WTC11 (cell line): ENCODE measurements around the gene TSNAXIP1.

Experiments
- CTCF ChIP-seq: fragments of 200-600 bp; IDR thresholded peaks from 2 replicates; pipeline ENCODE4 v1.8.0; 2022; ENCODE audit warnings: antibody characterized with exemption
- FOXP4 ChIP-seq: sonication (generic); formaldehyde crosslinking; IDR thresholded peaks from 2 replicates; pipeline ENCODE4 v1.8.0; 2022; ENCODE audit warnings: mild to moderate bottlenecking, missing genetic modification reagents

GRCh38 chr16:67841816-67842508 lies 35.3 kb downstream of the TSNAXIP1 start, which contains the start of gene THAP11:
- peak; percentile 69 for TF ChIP-seq CTCF
- TF ChIP-seq FOXP4 (CRISPR knock-in tag): no peak
